Measurements from ENCODE around the gene TRMT112.

DNA sequence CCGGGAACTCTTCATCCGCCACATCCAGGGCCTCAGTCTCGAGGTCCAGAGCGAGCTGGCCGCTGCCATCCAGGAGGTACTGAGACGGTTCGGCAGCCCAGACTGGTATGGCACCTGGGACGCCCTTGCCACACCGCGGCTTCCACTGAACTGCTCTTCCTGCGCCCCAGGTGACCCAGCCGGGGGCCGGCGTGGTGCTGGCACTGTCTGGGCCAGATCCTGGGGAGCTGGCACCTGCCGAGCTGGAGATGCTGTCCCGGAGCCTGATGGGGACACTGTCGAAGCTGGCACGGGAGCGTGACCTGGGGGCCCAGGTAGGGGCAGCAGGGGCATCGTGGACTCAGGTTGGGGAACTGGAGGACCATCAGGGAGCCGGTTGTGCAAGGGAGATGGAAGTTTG, 24.1 kb upstream of the TRMT112 start:
- TF ChIP-seq ZBTB33 (IDR thresholded peaks at IDR 0.05) = no peak
- TF ChIP-seq, protein P1, sequence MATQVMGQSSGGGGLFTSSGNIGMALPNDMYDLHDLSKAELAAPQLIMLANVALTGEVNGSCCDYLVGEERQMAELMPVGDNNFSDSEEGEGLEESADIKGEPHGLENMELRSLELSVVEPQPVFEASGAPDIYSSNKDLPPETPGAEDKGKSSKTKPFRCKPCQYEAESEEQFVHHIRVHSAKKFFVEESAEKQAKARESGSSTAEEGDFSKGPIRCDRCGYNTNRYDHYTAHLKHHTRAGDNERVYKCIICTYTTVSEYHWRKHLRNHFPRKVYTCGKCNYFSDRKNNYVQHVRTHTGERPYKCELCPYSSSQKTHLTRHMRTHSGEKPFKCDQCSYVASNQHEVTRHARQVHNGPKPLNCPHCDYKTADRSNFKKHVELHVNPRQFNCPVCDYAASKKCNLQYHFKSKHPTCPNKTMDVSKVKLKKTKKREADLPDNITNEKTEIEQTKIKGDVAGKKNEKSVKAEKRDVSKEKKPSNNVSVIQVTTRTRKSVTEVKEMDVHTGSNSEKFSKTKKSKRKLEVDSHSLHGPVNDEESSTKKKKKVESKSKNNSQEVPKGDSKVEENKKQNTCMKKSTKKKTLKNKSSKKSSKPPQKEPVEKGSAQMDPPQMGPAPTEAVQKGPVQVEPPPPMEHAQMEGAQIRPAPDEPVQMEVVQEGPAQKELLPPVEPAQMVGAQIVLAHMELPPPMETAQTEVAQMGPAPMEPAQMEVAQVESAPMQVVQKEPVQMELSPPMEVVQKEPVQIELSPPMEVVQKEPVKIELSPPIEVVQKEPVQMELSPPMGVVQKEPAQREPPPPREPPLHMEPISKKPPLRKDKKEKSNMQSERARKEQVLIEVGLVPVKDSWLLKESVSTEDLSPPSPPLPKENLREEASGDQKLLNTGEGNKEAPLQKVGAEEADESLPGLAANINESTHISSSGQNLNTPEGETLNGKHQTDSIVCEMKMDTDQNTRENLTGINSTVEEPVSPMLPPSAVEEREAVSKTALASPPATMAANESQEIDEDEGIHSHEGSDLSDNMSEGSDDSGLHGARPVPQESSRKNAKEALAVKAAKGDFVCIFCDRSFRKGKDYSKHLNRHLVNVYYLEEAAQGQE (IDR thresholded peaks at IDR 0.05) = no peak
- no peak for TF ChIP-seq CTCF (IDR thresholded peaks at IDR 0.05; ENCODE audit: low read depth, low read length, missing input control)
- TF ChIP-seq TAF1 (conservative IDR thresholded peaks at IDR 0.05) = no peak
- no peak for TF ChIP-seq HNF4G (IDR thresholded peaks at IDR 0.05)
- no peak for TF ChIP-seq EGR1 (IDR thresholded peaks at IDR 0.05; ENCODE audit: low read depth in 2 of 2)
- no peak for TF ChIP-seq SP1 (IDR thresholded peaks at IDR 0.05)
- no peak for TF ChIP-seq YY1 (IDR thresholded peaks at IDR 0.05)
- TF ChIP-seq, protein P2, sequence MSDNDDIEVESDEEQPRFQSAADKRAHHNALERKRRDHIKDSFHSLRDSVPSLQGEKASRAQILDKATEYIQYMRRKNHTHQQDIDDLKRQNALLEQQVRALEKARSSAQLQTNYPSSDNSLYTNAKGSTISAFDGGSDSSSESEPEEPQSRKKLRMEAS (IDR thresholded peaks at IDR 0.05) = no peak
- no peak for TF ChIP-seq FOXA1 (IDR thresholded peaks at IDR 0.05)
- TF ChIP-seq, protein P3, sequence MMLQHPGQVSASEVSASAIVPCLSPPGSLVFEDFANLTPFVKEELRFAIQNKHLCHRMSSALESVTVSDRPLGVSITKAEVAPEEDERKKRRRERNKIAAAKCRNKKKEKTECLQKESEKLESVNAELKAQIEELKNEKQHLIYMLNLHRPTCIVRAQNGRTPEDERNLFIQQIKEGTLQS (IDR thresholded peaks at IDR 0.05) = no peak
- TF ChIP-seq JUND (IDR thresholded peaks at IDR 0.05) = no peak

All from liver (tissue), 3 donors.